PC-9 (cell line): ENCODE data around the gene SDE2. TPM values are rescaled to one million over a fixed set of nuclear protein-coding genes. Genes with fewer than 3 reads are reported as not detected.

Source experiments
- BruUV-seq: library from RNA; stranded (reverse); fragments of 400-500 nt; replicated peaks from 2 replicates; lab custom pipeline; 2021; lab: Mats Ljungman, UMichigan
- CTCF ChIA-PET: fragments of 300-600 bp; sonication (Branson Sonifier 250); formaldehyde crosslinking; loops from one replicate; lab custom pipeline; 2022; ENCODE audit warnings: antibody characterized with exemption; lab: Charles Lee
- POLR2A ChIA-PET: fragments of 300-600 bp; sonication (Branson Sonifier 250); formaldehyde crosslinking; loops from one replicate; lab custom pipeline; 2022; ENCODE audit warnings: antibody characterized with exemption; ENCODE audit not compliant: unreplicated experiment; lab: Charles Lee
- DNase-seq, 2 experiments: peaks; one replicate each; pipeline versions ENCODE4 v3.0.0 to v3.0.0-alpha.2; 2015 to 2022; ENCODE audit warnings: mixed read lengths in 1 of 2
- H2AFZ ChIP-seq: fragments of 200-600 bp; sonication (generic); 2 replicates; pipeline ENCODE4 v1.8.1; 2017; ENCODE audit warnings: antibody characterized with exemption
- H3F3A ChIP-seq: fragments of 200-600 bp; sonication (generic); 2 replicates; pipeline ENCODE4 v1.8.1; 2017; ENCODE audit warnings: antibody characterized with exemption, mild to moderate bottlenecking, low read depth; ENCODE audit not compliant: insufficient read depth
- H3K27ac ChIP-seq: fragments of 200-600 bp; sonication (generic); 2 replicates; pipeline ENCODE4 v1.6.1; 2016; ENCODE audit warnings: mixed run types
- H3K27me3 ChIP-seq: fragments of 200-600 bp; sonication (generic); 2 replicates; pipeline ENCODE4 v1.6.1; 2016; ENCODE audit warnings: low read depth, mixed run types; ENCODE audit not compliant: insufficient read depth
- H3K36me3 ChIP-seq: fragments of 200-600 bp; sonication (generic); 2 replicates; pipeline ENCODE4 v1.6.1; 2016; ENCODE audit warnings: low read depth, mixed run types
- H3K4me1 ChIP-seq: fragments of 200-600 bp; sonication (generic); replicated peaks from 2 replicates; pipeline ENCODE4 v1.6.1; 2016; ENCODE audit warnings: mixed run types; ENCODE audit not compliant: insufficient read depth
- H3K4me2 ChIP-seq: fragments of 200-600 bp; sonication (generic); 2 replicates; pipeline ENCODE4 v1.6.1; 2017; ENCODE audit warnings: mixed run types
- H3K4me3 ChIP-seq: fragments of 200-600 bp; sonication (generic); 2 replicates; pipeline ENCODE4 v1.6.1; 2016; ENCODE audit warnings: mixed run types
- H3K79me2 ChIP-seq: fragments of 200-600 bp; sonication (generic); 2 replicates; pipeline ENCODE4 v1.6.1; 2017; ENCODE audit warnings: low read depth, mixed run types
- H3K9me2 ChIP-seq: fragments of 200-600 bp; sonication (generic); 2 replicates; pipeline ENCODE4 v1.8.1; 2017; ENCODE audit warnings: mild to moderate bottlenecking; ENCODE audit not compliant: insufficient read depth
- H3K9me3 ChIP-seq: fragments of 200-600 bp; sonication (generic); 2 replicates; pipeline ENCODE4 v1.8.1; 2016; ENCODE audit warnings: low read depth; ENCODE audit not compliant: insufficient read depth
- H4K20me1 ChIP-seq: fragments of 200-600 bp; sonication (generic); 2 replicates; pipeline ENCODE4 v1.8.1; 2017; ENCODE audit not compliant: insufficient read depth
- CTCF ChIP-seq: fragments of 200-600 bp; sonication (generic); conservative IDR thresholded peaks from 2 replicates; pipeline ENCODE4 v1.6.1; 2017; ENCODE audit warnings: mixed run types, antibody characterized with exemption, mild to moderate bottlenecking, moderate library complexity
- EZH2 ChIP-seq: fragments of 200-600 bp; sonication (generic); IDR thresholded peaks from 2 replicates; pipeline ENCODE4 v1.8.0; 2017; ENCODE audit warnings: antibody characterized with exemption, low read depth
- intact Hi-C: fragments of 100-400 bp; cut with micrococcal nuclease; formaldehyde crosslinking; loops from one replicate; pipeline ENCODE4 v1.10.0; 2022; ENCODE audit not compliant: unreplicated experiment
- total RNA-seq: library from RNA; stranded (reverse); gene quantifications from 2 replicates; pipeline ENCODE4 v1.2.3, GENCODE V29; 2021

Gene SDE2
- total RNA-seq, 1 experiment from 2014 or later: 17.3 TPM

DNA sequence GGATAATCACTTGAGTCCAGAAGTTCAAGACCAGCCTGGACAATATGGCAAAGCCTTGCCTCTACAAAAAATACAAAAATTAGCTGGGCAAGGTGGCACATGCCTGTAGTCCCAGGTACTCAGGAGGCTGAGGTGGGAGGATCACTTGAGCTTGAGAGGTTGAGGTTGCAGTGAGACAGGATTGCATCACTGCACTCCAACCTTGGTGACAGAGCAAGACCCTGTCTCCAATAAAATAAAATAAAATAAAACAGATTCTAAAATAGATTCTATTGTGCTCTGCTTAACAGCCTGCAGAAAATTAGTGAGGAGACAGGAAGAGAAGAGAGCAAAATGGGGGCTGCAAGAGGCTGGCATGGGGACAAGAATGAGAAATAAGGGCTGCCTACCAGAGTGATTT lies 7.5 kb upstream of the SDE2 start:
- POLR2A ChIA-PET: interaction anchor here (1.4 kb wide), 1 partner anchor 56 kb away, joined by 33 read pairs; the partner anchor contains the start of gene H3-3A
- TF ChIP-seq EZH2 (no peak), CTCF (no peak)
- no peak for DNase-seq

DNA sequence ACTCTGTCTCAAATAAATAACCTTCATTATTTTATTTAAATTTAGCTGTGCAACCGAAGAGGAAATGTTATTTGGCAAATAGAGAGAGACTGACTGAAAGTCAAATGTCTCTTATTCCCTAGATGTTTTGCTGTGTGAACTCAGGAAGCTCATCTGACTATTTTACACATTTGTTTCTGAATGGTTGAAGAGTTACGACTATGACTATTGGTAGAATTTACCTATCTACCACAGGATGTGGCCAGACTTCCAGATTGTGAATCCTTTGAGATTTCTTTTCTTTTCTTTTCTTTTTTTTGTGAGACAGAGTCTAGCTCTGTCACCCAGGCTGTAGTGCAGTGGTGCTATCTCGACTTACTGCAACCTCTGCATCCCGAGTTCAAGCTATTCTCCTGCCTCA lies 5.3 kb upstream of the SDE2 start:
- Histone ChIP-seq H2AFZ (no peak overlapping the region), H3K27me3 (no peaks in the 10 kb centered on the region), H3K27ac (no peak overlapping the region), H3K4me1 (peaks cover 19% of the 10 kb centered on the region), H3K79me2 (no peaks in the 10 kb centered on the region), H3F3A (peaks cover 7% of the 10 kb centered on the region; the same call in 1 of the 2 replicates), H3K9me2 (no peaks in the 10 kb centered on the region), H3K4me2 (no peak overlapping the region), H3K9me3 (no peaks in the 10 kb centered on the region), H3K36me3 (no peaks in the 10 kb centered on the region), H3K4me3 (no peak overlapping the region), H4K20me1 (no peaks in the 10 kb centered on the region)
- POLR2A ChIA-PET: no interaction called here
- no peak for DNase-seq
- BruUV-seq: no TSS peak
- CTCF ChIA-PET: no interaction called here
- TF ChIP-seq CTCF: no peak
- no peak for TF ChIP-seq EZH2
- intact Hi-C loops: no loop called here

More for the DNA sequence above, 7.5 kb upstream of the SDE2 start:
- Histone ChIP-seq H4K20me1 (no peaks in the 10 kb centered on the region), H3K4me2 (no peak overlapping the region), H2AFZ (no peak overlapping the region), H3F3A (no peaks in the 10 kb centered on the region), H3K4me1 (peaks cover 12% of the 10 kb centered on the region), H3K4me3 (no peak overlapping the region), H3K79me2 (no peaks in the 10 kb centered on the region), H3K27ac (no peak overlapping the region), H3K36me3 (no peaks in the 10 kb centered on the region), H3K9me2 (no peaks in the 10 kb centered on the region), H3K9me3 (no peaks in the 10 kb centered on the region), H3K27me3 (no peaks in the 10 kb centered on the region)
- BruUV-seq: no TSS peak
- intact Hi-C loops: no loop called here
- CTCF ChIA-PET: interaction anchor here (0.6 to 0.9 kb wide), 3 partner anchors 89 to 401 kb away, joined by 3 to 7 read pairs (median 5); no protein-coding TSS in a partner anchor

GRCh38 chr1:226003502-226004170 lies 4.5 kb upstream of the SDE2 start:
- BruUV-seq: no TSS peak
- H2AFZ ChIP-seq: no peak overlapping the region
- POLR2A ChIA-PET: no interaction called here

More at GRCh38 chr1:226003502-226004170, 4.5 kb upstream of the SDE2 start:
- Histone ChIP-seq H3K27me3 (no peaks in the 10 kb centered on the region), H3K9me3 (no peaks in the 10 kb centered on the region), H3F3A (peaks cover 7% of the 10 kb centered on the region; the same call in 1 of the 2 replicates), H3K4me1 (peaks cover 19% of the 10 kb centered on the region), H3K4me2 (no peak overlapping the region), H3K9me2 (no peaks in the 10 kb centered on the region), H3K79me2 (peaks cover 5% of the 10 kb centered on the region), H3K27ac (no peak overlapping the region), H3K4me3 (no peak overlapping the region), H4K20me1 (no peaks in the 10 kb centered on the region), H3K36me3 (no peaks in the 10 kb centered on the region)
- TF ChIP-seq EZH2 (no peak), CTCF (no peak)
- DNase-seq: no peak
- intact Hi-C loops: no loop called here
- CTCF ChIA-PET: interaction anchor here (0.6 kb wide), 1 partner anchor 666 kb away, joined by 3 read pairs; no protein-coding TSS in a partner anchor
